ENCODE data around the gene FBXO42.
"Not testable (repeated sequence)": the region's sequence is repeated elsewhere in the genome, so short reads cannot be mapped to it uniquely, and the experiment has no call there.

The FBXO42 gene

GRCh38 chr1:16258591-16259135, 93.6 kb downstream of the FBXO42 start:
- DNase-seq, result no peak

GRCh38 chr1:16257968-16258367, 94.3 kb downstream of the FBXO42 start:
- DNase-seq, result no peak

GRCh38 chr1:16257556-16257955, 94.7 kb downstream of the FBXO42 start:
- not testable (repeated sequence) for DNase-seq

DNA sequence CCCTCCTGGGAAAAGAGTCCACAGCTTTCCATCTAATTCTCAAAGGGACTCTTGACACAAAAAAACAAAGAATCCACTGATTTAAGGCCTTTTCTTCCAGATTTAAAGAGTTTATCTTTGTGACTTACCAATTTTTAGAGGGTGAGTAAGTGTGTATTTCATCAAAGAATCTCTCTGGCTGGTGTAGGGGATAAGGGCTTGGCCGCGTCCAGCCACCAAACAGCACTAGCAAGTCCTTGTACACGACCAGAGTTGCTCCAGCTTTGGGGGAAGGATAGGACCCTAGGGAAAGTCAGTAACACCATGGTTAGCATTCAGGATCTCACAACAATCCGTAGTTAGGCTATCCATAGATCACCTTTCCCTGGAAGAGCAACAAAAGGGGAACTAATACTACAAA, 95.8 kb downstream of the FBXO42 start:
- DNase-seq, result no peak

GRCh38 chr1:16254263-16254928, 97.9 kb downstream of the FBXO42 start:
- DNase-seq, result peak; percentile 77

- no peak for DNase-seq
These were observed 98.9 kb downstream of the FBXO42 start for GRCh38 chr1:16253332-16253922.

DNA sequence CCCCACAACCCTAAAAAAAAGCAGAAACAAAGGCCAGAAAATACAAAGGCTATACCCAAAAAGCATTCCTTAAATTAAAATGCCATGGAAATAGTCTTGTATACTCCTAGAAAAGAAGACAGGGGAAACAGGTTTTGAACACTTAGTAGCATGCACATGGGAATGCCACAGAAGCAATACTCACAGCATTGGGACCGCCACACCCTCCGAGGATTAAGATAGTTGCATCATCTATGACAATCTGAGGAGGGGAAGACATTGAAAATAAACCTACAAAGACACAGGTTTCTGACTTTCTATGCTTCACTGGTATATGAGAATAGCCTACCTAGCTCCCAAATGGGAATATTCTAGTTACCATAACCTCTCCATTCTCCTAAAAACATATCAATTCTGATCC, 99.4 kb downstream of the FBXO42 start:
- no peak for DNase-seq

GRCh38 chr1:16251381-16251780, 100.9 kb downstream of the FBXO42 start:
- no peak for DNase-seq

- peak; percentile 29 for DNase-seq
These were observed 101.6 kb downstream of the FBXO42 start for GRCh38 chr1:16250524-16251251.

- DNase-seq, result peak; percentile 47
These were observed 102.6 kb downstream of the FBXO42 start for GRCh38 chr1:16249596-16250241.

GRCh38 chr1:16248603-16249516, 103.4 kb downstream of the FBXO42 start:
- peak; percentile 80 for DNase-seq

GRCh38 chr1:16248007-16248436, 104.3 kb downstream of the FBXO42 start:
- DNase-seq, result no peak

GRCh38 chr1:16247441-16247840, 104.8 kb downstream of the FBXO42 start:
- DNase-seq, result no peak

GRCh38 chr1:16246961-16247360, 105.3 kb downstream of the FBXO42 start:
- no peak for DNase-seq

- not testable (repeated sequence) for DNase-seq
These were observed 106.0 kb downstream of the FBXO42 start for GRCh38 chr1:16246239-16246638.

GRCh38 chr1:16245476-16246196, 106.6 kb downstream of the FBXO42 start:
- DNase-seq, result no peak

DNA sequence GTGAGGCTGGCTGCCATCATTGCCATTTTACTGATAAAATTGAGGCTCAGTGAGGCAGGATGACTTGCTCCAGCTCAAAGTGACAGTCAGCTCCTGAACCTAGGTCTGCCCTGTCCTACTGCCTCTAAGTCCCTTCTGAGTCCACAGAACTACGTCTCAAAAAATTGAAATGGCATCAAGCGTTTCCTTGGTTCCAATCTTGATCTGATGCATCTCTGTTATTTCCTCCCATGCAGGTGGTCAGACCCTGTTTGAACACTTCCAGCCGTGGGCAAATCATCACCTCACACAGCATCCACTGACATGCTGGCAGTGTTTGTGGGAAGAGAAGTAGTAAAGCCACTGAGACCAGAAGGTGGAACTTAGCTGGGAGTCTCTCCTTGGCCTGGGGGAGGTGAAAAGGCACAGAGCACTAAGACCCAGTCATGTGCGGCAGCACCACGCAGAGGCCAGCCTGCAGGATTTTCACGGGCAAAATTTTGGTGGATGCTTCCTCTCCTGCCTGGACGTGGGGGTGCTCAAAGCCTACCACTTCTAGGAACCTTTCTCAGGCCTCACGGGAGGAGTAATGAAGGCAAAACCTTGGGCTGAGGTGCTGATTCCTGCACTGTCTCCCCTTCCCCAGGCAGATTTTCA, 107.5 kb downstream of the FBXO42 start:
- DNase-seq, result no peak

DNA sequence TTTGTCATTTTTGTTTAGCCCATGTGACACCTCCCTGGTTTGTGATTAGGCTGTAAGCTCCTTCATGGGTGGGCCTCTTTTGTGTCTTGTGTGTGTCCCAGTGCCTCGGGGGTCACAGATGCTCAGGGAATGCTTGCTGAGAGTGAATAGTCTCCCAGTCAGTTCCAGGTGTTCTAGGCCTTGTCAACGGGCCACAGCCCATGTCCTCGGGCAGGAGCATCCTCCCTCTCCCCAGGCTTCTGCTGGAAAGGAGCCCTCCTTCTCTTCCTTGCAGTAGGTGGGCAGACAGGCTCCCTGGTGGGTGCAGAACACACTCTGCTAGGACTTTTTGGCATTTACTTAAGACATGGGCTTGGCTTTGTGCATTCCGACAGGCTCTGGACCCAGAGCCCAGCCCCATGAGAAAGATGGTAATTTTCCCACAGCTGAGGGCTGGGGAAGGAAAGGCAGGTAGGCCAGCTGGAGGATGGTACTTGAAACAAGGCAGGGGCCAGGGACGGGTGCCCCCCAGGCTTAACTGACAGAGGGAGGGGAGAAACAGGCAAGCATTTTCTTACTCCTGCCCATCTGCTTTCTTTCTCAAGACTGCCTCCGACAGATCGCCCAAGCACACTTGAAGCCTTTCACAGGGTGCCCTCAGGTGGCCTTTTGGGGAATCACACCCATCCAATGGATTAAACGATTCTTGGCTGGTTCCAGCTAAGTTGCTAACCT, 108.2 kb downstream of the FBXO42 start:
- DNase-seq, result peak; percentile 53

- no peak for DNase-seq
These were observed 109.1 kb downstream of the FBXO42 start for GRCh38 chr1:16243215-16243610.

DNA sequence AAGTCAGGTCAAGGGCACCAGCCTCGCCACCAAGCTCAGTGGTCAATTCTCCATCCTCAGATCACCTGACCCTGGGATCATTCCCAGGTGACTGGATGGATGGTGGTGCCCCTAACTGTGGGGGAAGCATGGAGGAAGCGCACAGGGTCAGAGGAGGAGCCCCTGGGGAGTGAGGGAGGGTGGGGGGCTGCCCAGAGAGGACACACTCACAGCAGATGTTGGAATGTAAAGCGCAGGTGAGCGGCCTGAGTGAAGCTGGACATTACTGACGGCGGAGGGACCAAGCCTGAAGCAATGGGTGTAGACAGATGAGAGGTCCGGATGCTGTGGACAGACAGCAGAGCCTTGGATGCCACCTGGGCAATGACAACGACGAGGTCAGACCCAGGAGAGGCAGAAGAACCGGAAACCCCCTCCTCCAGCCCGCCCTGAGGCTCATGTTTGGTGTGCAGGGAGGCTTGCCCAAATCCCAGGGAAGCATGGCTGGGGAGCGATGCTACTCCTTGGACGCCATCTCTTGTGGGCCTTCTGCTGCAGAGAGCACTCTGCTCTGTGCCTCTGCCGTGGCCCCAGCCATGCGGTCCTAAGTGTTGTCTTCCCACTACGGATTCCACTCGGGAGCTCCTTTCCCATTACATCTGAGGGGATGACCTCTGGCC, 109.6 kb downstream of the FBXO42 start:
- no peak for DNase-seq

All from NCI-H226 (cell line).